ENCODE measurements around the gene SPATA13. TPM values are rescaled to one million over a fixed set of nuclear protein-coding genes. Genes with fewer than 3 reads are reported as not detected.

Gene SPATA13
- total RNA-seq, 1 experiment from 2014 or later: 10.5 TPM

- intact Hi-C loops (cut with micrococcal nuclease; ENCODE audit: unreplicated experiment): no loop called here
Observed at GRCh38 chr13:24180750-24181377, 20.3 kb downstream of the SPATA13 start.

GRCh38 chr13:24181991-24182702 lies 21.6 kb downstream of the SPATA13 start:
- H3K4me1 Mint-ChIP-seq (ENCODE audit: low read depth, unreplicated experiment): peaks cover 32% of the 10 kb centered on the region
- TF ChIP-seq CTCF (IDR thresholded peaks at IDR 0.05; ENCODE audit: insufficient read depth in 1 of 2, low read depth in 1 of 2, low read length in 1 of 2, severe bottlenecking in 1 of 2, unreplicated experiment in 1 of 2): no peak

More at GRCh38 chr13:24180750-24181377, 20.3 kb downstream of the SPATA13 start:
- H3K9me3 Mint-ChIP-seq (ENCODE audit: unreplicated experiment): no peaks in the 10 kb centered on the region
- no peak for DNase-seq
- no peak overlapping the region for H3K4me3 Mint-ChIP-seq (ENCODE audit: unreplicated experiment)
- ChIA-PET CTCF (no interaction called here), POLR2A (no interaction called here)
- TF ChIP-seq CTCF (IDR thresholded peaks at IDR 0.05; ENCODE audit: insufficient read depth in 1 of 2, low read depth in 1 of 2, low read length in 1 of 2, severe bottlenecking in 1 of 2, unreplicated experiment in 1 of 2): no peak
- Histone ChIP-seq H3K4me3 (ENCODE audit: low read depth, low read length) (no peak overlapping the region), H3K4me1 (peaks cover 35% of the 10 kb centered on the region), H3K9me3 (no peaks in the 10 kb centered on the region), H3K27me3 (replicated peaks; ENCODE audit: control insufficient read depth, insufficient read depth, low read length) (no peaks in the 10 kb centered on the region), H3K36me3 (ENCODE audit: control insufficient read depth, insufficient read depth, low read length) (no peaks in the 10 kb centered on the region; the same call in 1 of the 2 replicates)
- no peaks in the 10 kb centered on the region for H3K36me3 Mint-ChIP-seq (ENCODE audit: insufficient read depth, unreplicated experiment)
- no peaks in the 10 kb centered on the region for H3K27me3 Mint-ChIP-seq (ENCODE audit: insufficient read depth, unreplicated experiment)
- H3K27ac Mint-ChIP-seq (ENCODE audit: unreplicated experiment): no peak overlapping the region
- H3K4me1 Mint-ChIP-seq (ENCODE audit: low read depth, unreplicated experiment): peaks cover 31% of the 10 kb centered on the region
- BruUV-seq (replicated peaks): no TSS peak

GRCh38 chr13:24182703-24183081 lies 22.2 kb downstream of the SPATA13 start:
- H3K9me3 Mint-ChIP-seq (ENCODE audit: unreplicated experiment): no peaks in the 10 kb centered on the region
- no peaks in the 10 kb centered on the region for H3K36me3 Mint-ChIP-seq (ENCODE audit: insufficient read depth, unreplicated experiment)
- Histone ChIP-seq H3K36me3 (ENCODE audit: control insufficient read depth, insufficient read depth, low read length) (no peaks in the 10 kb centered on the region; the same call in 1 of the 2 replicates), H3K27me3 (replicated peaks; ENCODE audit: control insufficient read depth, insufficient read depth, low read length) (no peaks in the 10 kb centered on the region), H3K4me3 (ENCODE audit: low read depth, low read length) (no peak overlapping the region), H3K4me1 (peaks cover 35% of the 10 kb centered on the region), H3K9me3 (no peaks in the 10 kb centered on the region; the same call in 1 of the 2 replicates)
- BruUV-seq (replicated peaks): no TSS peak
- CTCF ChIA-PET: interaction anchor here (0.7 kb wide), 1 partner anchor 129 kb away, joined by 3 read pairs; no protein-coding TSS in a partner anchor
- POLR2A ChIA-PET: no interaction called here
- H3K27me3 Mint-ChIP-seq (ENCODE audit: insufficient read depth, unreplicated experiment): no peaks in the 10 kb centered on the region
- H3K27ac Mint-ChIP-seq (ENCODE audit: unreplicated experiment): no peak overlapping the region
- no peak for TF ChIP-seq CTCF (IDR thresholded peaks at IDR 0.05; ENCODE audit: insufficient read depth in 1 of 2, low read depth in 1 of 2, low read length in 1 of 2, severe bottlenecking in 1 of 2, unreplicated experiment in 1 of 2)
- H3K4me3 Mint-ChIP-seq (ENCODE audit: unreplicated experiment): no peak overlapping the region
- intact Hi-C loops (cut with micrococcal nuclease; ENCODE audit: unreplicated experiment): no loop called here
- DNase-seq: no peak
- H3K4me1 Mint-ChIP-seq (ENCODE audit: low read depth, unreplicated experiment): peaks cover 32% of the 10 kb centered on the region

More at GRCh38 chr13:24181991-24182702, 21.6 kb downstream of the SPATA13 start:
- H3K27me3 ChIP-seq (replicated peaks; ENCODE audit: control insufficient read depth, insufficient read depth, low read length): no peaks in the 10 kb centered on the region
- no peak overlapping the region for H3K27ac Mint-ChIP-seq (ENCODE audit: unreplicated experiment)
- H3K9me3 Mint-ChIP-seq (ENCODE audit: unreplicated experiment): no peaks in the 10 kb centered on the region
- no peak overlapping the region for H3K4me3 ChIP-seq (ENCODE audit: low read depth, low read length)
- H3K4me1 ChIP-seq: peaks cover 35% of the 10 kb centered on the region
- no peaks in the 10 kb centered on the region; the same call in 1 of the 2 replicates for H3K9me3 ChIP-seq
- H3K36me3 ChIP-seq (ENCODE audit: control insufficient read depth, insufficient read depth, low read length): no peaks in the 10 kb centered on the region; the same call in 1 of the 2 replicates
- no peak overlapping the region for H3K4me3 Mint-ChIP-seq (ENCODE audit: unreplicated experiment)
- no peaks in the 10 kb centered on the region for H3K27me3 Mint-ChIP-seq (ENCODE audit: insufficient read depth, unreplicated experiment)
- ChIA-PET POLR2A (no interaction called here), CTCF (interaction anchor here (0.7 kb wide), 1 partner anchor 128 kb away, joined by 3 read pairs; no protein-coding TSS in a partner anchor)
- no TSS peak for BruUV-seq (replicated peaks)
- no peak for DNase-seq
- intact Hi-C loops (cut with micrococcal nuclease; ENCODE audit: unreplicated experiment): no loop called here
- H3K36me3 Mint-ChIP-seq (ENCODE audit: insufficient read depth, unreplicated experiment): no peaks in the 10 kb centered on the region

Data from Caco-2 (cell line).